HEK293 (cell line): ENCODE results near the gene EXOC3.

Experiments used
- CTCF ChIA-PET: fragments of 350-600 bp; formaldehyde crosslinking; extraction: SDS; loops from one replicate; lab custom pipeline; 2021; ENCODE audit warnings: antibody characterized with exemption; lab: Yijun Ruan, JAX
- POLR2A ChIA-PET: fragments of 300-600 bp; formaldehyde crosslinking; extraction: SDS; loops from one replicate; lab custom pipeline; 2020; ENCODE audit warnings: antibody characterized with exemption, inconsistent platforms; lab: Yijun Ruan, JAX
- H3K27ac ChIP-seq: fragments of 200-500 bp; sonication (Bioruptor generic); 2 replicates; pipeline ENCODE4 v1.5.1; 2014; ENCODE audit warnings: low read depth, low read length, control low read depth, inconsistent platforms; ENCODE audit errors: extremely low read depth
- H3K36me3 ChIP-seq, 2 experiments: fragments of 200-500 bp in 1 of 2; sonication (Bioruptor generic) in 1 of 2; 1 replicate in 1 of 2; 2 replicates in 1 of 2; pipeline ENCODE4 v1.5.1; 2014 to 2017; ENCODE audit warnings: inconsistent platforms in 2 of 2, low read length in 2 of 2; ENCODE audit not compliant: control insufficient read depth in 2 of 2, insufficient read depth in 1 of 2
- H3K4me1 ChIP-seq: fragments of 200-500 bp; sonication (Bioruptor generic); 2 replicates; pipeline ENCODE4 v1.5.1; 2014; ENCODE audit warnings: mild to moderate bottlenecking, low read length, inconsistent platforms; ENCODE audit not compliant: control insufficient read depth, insufficient read depth
- H3K4me3 ChIP-seq: 2 replicates; pipeline ENCODE4 v1.5.1; 2011; ENCODE audit warnings: low read depth, mild to moderate bottlenecking, control low read depth, low read length, moderate library complexity
- H3K9me3 ChIP-seq: fragments of 200-500 bp; sonication (Bioruptor generic); 2 replicates; pipeline ENCODE4 v1.5.1; 2014; ENCODE audit warnings: low read depth, low read length, inconsistent platforms; ENCODE audit not compliant: control insufficient read depth, insufficient read depth
- BCL11A ChIP-seq: fragments of 450-650 bp; formaldehyde crosslinking; IDR thresholded peaks from 2 replicates; pipeline ENCODE4 v1.5.1; 2016; ENCODE audit warnings: low read depth, missing biosample characterization, missing genetic modification characterization
- MEIS1 ChIP-seq: sonication (generic); formaldehyde crosslinking; IDR thresholded peaks from 2 replicates; pipeline ENCODE4 v1.8.1; 2022; ENCODE audit warnings: missing genetic modification reagents, mild to moderate bottlenecking, borderline replicate concordance
- PRDM4 ChIP-seq: fragments of 450-650 bp; formaldehyde crosslinking; IDR thresholded peaks from 2 replicates; pipeline ENCODE4 v1.5.1; 2017; ENCODE audit warnings: missing biosample characterization, missing genetic modification characterization
- SP2 ChIP-seq: fragments of 450-650 bp; formaldehyde crosslinking; IDR thresholded peaks from 2 replicates; pipeline ENCODE4 v1.5.1; 2016; ENCODE audit warnings: missing biosample characterization, missing genetic modification characterization
- SP7 ChIP-seq: fragments of 450-650 bp; formaldehyde crosslinking; IDR thresholded peaks from 2 replicates; pipeline ENCODE4 v1.5.1; 2016; ENCODE audit warnings: missing biosample characterization, missing genetic modification characterization
- ZBTB26 ChIP-seq: fragments of 450-650 bp; formaldehyde crosslinking; optimal IDR thresholded peaks from 2 replicates; pipeline ENCODE3; 2016; ENCODE audit warnings: missing biosample characterization, mild to moderate bottlenecking, missing genetic modification characterization
- ZBTB48 ChIP-seq: fragments of 450-650 bp; formaldehyde crosslinking; IDR thresholded peaks from 2 replicates; pipeline ENCODE4 v1.5.1; 2016; ENCODE audit warnings: missing biosample characterization, missing genetic modification characterization
- ZBTB6 ChIP-seq: fragments of 450-650 bp; formaldehyde crosslinking; IDR thresholded peaks from 2 replicates; pipeline ENCODE4 v1.5.1; 2017; ENCODE audit warnings: missing biosample characterization, missing genetic modification characterization
- ZBTB7A ChIP-seq: fragments of 450-650 bp; formaldehyde crosslinking; IDR thresholded peaks from 2 replicates; pipeline ENCODE4 v1.5.1; 2016; ENCODE audit warnings: low read depth, missing biosample characterization, missing genetic modification characterization
- ZFHX2 ChIP-seq: fragments of 450-650 bp; formaldehyde crosslinking; conservative IDR thresholded peaks from 2 replicates; pipeline ENCODE4 v1.5.1; 2016; ENCODE audit warnings: missing biosample characterization, missing genetic modification characterization
- ZNF157 ChIP-seq: fragments of 450-650 bp; formaldehyde crosslinking; IDR thresholded peaks from 2 replicates; pipeline ENCODE4 v1.5.1; 2016; ENCODE audit warnings: missing biosample characterization, missing genetic modification characterization
- ZNF2 ChIP-seq: fragments of 450-650 bp; formaldehyde crosslinking; IDR thresholded peaks from 2 replicates; pipeline ENCODE4 v1.5.1; 2016; ENCODE audit warnings: missing biosample characterization, missing genetic modification characterization
- ZNF211 ChIP-seq: fragments of 450-650 bp; formaldehyde crosslinking; IDR thresholded peaks from 2 replicates; pipeline ENCODE4 v1.5.1; 2016; ENCODE audit warnings: low read depth, missing biosample characterization, missing genetic modification characterization
- ZNF214 ChIP-seq: fragments of 450-650 bp; formaldehyde crosslinking; IDR thresholded peaks from 2 replicates; pipeline ENCODE4 v1.5.1; 2017; ENCODE audit warnings: missing biosample characterization, mild to moderate bottlenecking, missing genetic modification characterization, borderline replicate concordance
- ZNF23 ChIP-seq: fragments of 450-650 bp; formaldehyde crosslinking; IDR thresholded peaks from 2 replicates; pipeline ENCODE4 v1.5.1; 2016; ENCODE audit warnings: missing biosample characterization, missing genetic modification characterization, borderline replicate concordance
- ZNF324 ChIP-seq: fragments of 450-650 bp; formaldehyde crosslinking; IDR thresholded peaks from 2 replicates; pipeline ENCODE4 v1.5.1; 2016; ENCODE audit warnings: missing biosample characterization, missing genetic modification characterization
- ZNF366 ChIP-seq: fragments of 450-650 bp; formaldehyde crosslinking; conservative IDR thresholded peaks from 2 replicates; pipeline ENCODE4 v1.5.1; 2016; ENCODE audit warnings: missing biosample characterization, missing genetic modification characterization
- ZNF426 ChIP-seq: fragments of 450-650 bp; formaldehyde crosslinking; IDR thresholded peaks from 2 replicates; pipeline ENCODE4 v1.5.1; 2017; ENCODE audit warnings: missing biosample characterization, missing genetic modification characterization, mild to moderate bottlenecking, inconsistent platforms, moderate library complexity
- ZNF48 ChIP-seq: fragments of 450-650 bp; formaldehyde crosslinking; IDR thresholded peaks from 2 replicates; pipeline ENCODE4 v1.5.1; 2016; ENCODE audit warnings: missing biosample characterization, missing genetic modification characterization
- ZNF600 ChIP-seq: fragments of 450-650 bp; formaldehyde crosslinking; IDR thresholded peaks from 2 replicates; pipeline ENCODE4 v1.5.1; 2016; ENCODE audit warnings: missing biosample characterization, missing genetic modification characterization
- ZNF629 ChIP-seq: fragments of 450-650 bp; formaldehyde crosslinking; IDR thresholded peaks from 2 replicates; pipeline ENCODE4 v1.5.1; 2017; ENCODE audit warnings: missing biosample characterization, missing genetic modification characterization
- ZNF660 ChIP-seq: fragments of 450-650 bp; IDR thresholded peaks from 2 replicates; pipeline ENCODE4 v1.5.1; 2018; ENCODE audit warnings: missing biosample characterization, mild to moderate bottlenecking, missing genetic modification characterization
- ZNF670 ChIP-seq: fragments of 450-650 bp; formaldehyde crosslinking; IDR thresholded peaks from 2 replicates; pipeline ENCODE4 v1.5.1; 2016; ENCODE audit warnings: missing biosample characterization, missing genetic modification characterization, low read depth
- ZNF791 ChIP-seq: fragments of 450-650 bp; formaldehyde crosslinking; IDR thresholded peaks from 2 replicates; pipeline ENCODE4 v1.5.1; 2016; ENCODE audit warnings: missing biosample characterization, missing genetic modification characterization
- TF ChIP-seq, protein P1 (sequence below): fragments of 450-650 bp; IDR thresholded peaks from 2 replicates; pipeline ENCODE4 v1.5.1; 2018; ENCODE audit warnings: missing biosample characterization, mild to moderate bottlenecking, missing genetic modification characterization
- TF ChIP-seq, protein P2 (sequence below): fragments of 450-650 bp; formaldehyde crosslinking; IDR thresholded peaks from 2 replicates; pipeline ENCODE4 v1.5.1; 2017; ENCODE audit warnings: missing biosample characterization, mild to moderate bottlenecking, missing genetic modification characterization, moderate library complexity
- TF ChIP-seq, protein P3 (sequence below): fragments of 450-650 bp; formaldehyde crosslinking; IDR thresholded peaks from 2 replicates; pipeline ENCODE4 v1.5.1; 2016; ENCODE audit warnings: missing biosample characterization, missing genetic modification characterization

EXOC3 gene

DNA sequence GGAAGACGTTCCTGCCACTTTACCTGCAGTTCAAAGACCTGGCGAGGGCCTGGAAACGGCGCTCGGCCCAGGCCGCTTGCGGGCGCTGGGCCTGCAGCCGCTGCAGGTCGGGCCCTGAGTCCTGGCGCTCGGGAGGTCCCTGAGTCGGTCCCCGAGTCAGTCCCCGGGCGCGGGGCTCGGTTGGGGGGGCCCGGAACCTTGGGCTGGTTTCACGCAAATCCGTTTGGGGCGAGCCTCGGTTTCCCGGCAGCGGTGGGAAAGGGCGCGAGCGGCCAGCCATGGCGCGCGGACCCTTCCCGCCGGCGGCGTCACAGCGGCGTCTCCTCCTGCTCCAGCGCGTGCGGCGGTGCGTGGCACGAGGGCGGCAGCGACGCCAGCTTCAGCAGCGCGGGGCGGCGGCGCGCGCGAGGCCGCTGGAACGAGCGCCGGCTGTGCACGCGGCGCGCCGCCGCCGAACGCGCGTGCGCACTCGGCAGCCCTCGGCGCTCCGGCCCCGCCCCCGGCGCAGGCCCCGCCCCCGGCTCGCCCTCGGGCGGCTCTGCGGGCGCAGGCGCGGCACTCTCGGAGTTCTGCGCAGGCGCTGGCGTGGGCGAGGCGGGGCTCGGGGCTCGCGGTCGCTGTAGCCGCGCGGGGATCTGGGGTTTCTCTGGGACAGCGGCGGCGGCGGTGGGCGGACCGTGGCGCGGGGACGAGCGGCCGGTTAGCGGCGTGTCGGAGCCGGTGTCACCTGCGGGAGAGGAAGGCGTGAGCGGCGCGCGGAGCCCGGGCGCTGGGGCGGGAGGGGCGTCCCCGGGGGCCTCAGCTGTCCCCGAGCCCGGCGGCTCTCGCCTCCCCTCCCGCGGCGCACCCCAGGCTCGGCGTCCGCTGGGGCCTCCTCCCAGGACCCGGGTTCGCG lies 29.9 kb downstream of the EXOC3 start:
- H3K4me3 ChIP-seq = peak overlapping the region; percentile 66
- POLR2A ChIA-PET = interaction anchor here (0.6 to 3.4 kb wide), 7 partner anchors 26 to 202 kb away, joined by 3 to 17 read pairs (median 5); partner anchors contain the start of genes CEP72 and PDCD6
- H3K27ac ChIP-seq = peak overlapping the region; percentile 95
- peaks cover 4 to 17% of the 10 kb centered on the region in 2 experiments; a peak in 2 of 3 replicates for H3K36me3 ChIP-seq
- H3K9me3 ChIP-seq = no peaks in the 10 kb centered on the region
- CTCF ChIA-PET = interaction anchor here (0.5 to 0.7 kb wide), 2 partner anchors 284 to 1111 kb away, joined by 3 read pairs; no protein-coding TSS in a partner anchor
- peaks cover 11% of the 10 kb centered on the region for H3K4me1 ChIP-seq
- peak; percentile 58 for TF ChIP-seq SP7 (tag by site-specific recombination)
- no peak for TF ChIP-seq ZNF23 (tag by site-specific recombination)
- peak; percentile 53; the same call in 1 of the 2 replicates for TF ChIP-seq ZNF2 (tag by site-specific recombination)
- TF ChIP-seq, protein P1, sequence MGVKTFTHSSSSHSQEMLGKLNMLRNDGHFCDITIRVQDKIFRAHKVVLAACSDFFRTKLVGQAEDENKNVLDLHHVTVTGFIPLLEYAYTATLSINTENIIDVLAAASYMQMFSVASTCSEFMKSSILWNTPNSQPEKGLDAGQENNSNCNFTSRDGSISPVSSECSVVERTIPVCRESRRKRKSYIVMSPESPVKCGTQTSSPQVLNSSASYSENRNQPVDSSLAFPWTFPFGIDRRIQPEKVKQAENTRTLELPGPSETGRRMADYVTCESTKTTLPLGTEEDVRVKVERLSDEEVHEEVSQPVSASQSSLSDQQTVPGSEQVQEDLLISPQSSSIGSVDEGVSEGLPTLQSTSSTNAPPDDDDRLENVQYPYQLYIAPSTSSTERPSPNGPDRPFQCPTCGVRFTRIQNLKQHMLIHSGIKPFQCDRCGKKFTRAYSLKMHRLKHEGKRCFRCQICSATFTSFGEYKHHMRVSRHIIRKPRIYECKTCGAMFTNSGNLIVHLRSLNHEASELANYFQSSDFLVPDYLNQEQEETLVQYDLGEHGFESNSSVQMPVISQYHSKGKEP = no peak
- TF ChIP-seq, protein P2, sequence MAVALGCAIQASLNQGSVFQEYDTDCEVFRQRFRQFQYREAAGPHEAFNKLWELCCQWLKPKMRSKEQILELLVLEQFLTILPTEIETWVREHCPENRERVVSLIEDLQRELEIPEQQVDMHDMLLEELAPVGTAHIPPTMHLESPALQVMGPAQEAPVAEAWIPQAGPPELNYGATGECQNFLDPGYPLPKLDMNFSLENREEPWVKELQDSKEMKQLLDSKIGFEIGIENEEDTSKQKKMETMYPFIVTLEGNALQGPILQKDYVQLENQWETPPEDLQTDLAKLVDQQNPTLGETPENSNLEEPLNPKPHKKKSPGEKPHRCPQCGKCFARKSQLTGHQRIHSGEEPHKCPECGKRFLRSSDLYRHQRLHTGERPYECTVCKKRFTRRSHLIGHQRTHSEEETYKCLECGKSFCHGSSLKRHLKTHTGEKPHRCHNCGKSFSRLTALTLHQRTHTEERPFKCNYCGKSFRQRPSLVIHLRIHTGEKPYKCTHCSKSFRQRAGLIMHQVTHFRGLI (tag by site-specific recombination) = 0 out of 2 replicates have a peak, but pooled peaks have one; percentile 6
- TF ChIP-seq ZFHX2 (tag by site-specific recombination) = peak; percentile 62
- TF ChIP-seq ZNF670 (tag by site-specific recombination) = no peak
- no peak for TF ChIP-seq ZNF157 (tag by site-specific recombination)
- no peak for TF ChIP-seq BCL11A (tag by site-specific recombination)
- peak; percentile 48; the same call in 1 of the 2 replicates for TF ChIP-seq MEIS1 (CRISPR knock-in tag)
- 0 out of 2 replicates have a peak, but pooled peaks have one; percentile 51 for TF ChIP-seq ZBTB48 (tag by site-specific recombination)
- TF ChIP-seq ZNF660 (tag by site-specific recombination) = peak; percentile 57; the same call in 1 of the 2 replicates
- peak; percentile 51; the same call in 1 of the 2 replicates for TF ChIP-seq ZBTB7A (tag by site-specific recombination)
- no peak for TF ChIP-seq PRDM4 (tag by site-specific recombination)
- TF ChIP-seq ZNF214 (tag by site-specific recombination) = no peak
- TF ChIP-seq ZBTB6 (tag by site-specific recombination) = no peak
- TF ChIP-seq ZNF366 (tag by site-specific recombination) = no peak
- TF ChIP-seq SP2 (tag by site-specific recombination) = no peak
- TF ChIP-seq ZNF426 (tag by site-specific recombination) = no peak
- TF ChIP-seq ZNF211 (tag by site-specific recombination) = no peak
- TF ChIP-seq ZNF48 = no peak
- TF ChIP-seq ZNF600 (tag by site-specific recombination) = peak; percentile 12; the same call in 1 of the 2 replicates
- TF ChIP-seq, protein P3, sequence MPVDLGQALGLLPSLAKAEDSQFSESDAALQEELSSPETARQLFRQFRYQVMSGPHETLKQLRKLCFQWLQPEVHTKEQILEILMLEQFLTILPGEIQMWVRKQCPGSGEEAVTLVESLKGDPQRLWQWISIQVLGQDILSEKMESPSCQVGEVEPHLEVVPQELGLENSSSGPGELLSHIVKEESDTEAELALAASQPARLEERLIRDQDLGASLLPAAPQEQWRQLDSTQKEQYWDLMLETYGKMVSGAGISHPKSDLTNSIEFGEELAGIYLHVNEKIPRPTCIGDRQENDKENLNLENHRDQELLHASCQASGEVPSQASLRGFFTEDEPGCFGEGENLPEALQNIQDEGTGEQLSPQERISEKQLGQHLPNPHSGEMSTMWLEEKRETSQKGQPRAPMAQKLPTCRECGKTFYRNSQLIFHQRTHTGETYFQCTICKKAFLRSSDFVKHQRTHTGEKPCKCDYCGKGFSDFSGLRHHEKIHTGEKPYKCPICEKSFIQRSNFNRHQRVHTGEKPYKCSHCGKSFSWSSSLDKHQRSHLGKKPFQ (tag by site-specific recombination) = no peak
- TF ChIP-seq ZBTB26 (tag by site-specific recombination) = peak; percentile 81
- peak; percentile 49; the same call in 1 of the 2 replicates for TF ChIP-seq ZNF629 (tag by site-specific recombination)
- 0 out of 2 replicates have a peak, but pooled peaks have one; percentile 18 for TF ChIP-seq ZNF324 (tag by site-specific recombination)
- no peak for TF ChIP-seq ZNF791 (tag by site-specific recombination)
